Esophagus (tissue), 2 donors: ENCODE results near the gene TRIP13. TPM values are rescaled to one million over a fixed set of nuclear protein-coding genes. Genes with fewer than 3 reads are reported as not detected.

Source experiments
- H3K27ac ChIP-seq, 2 donors: one replicate each; pipeline ENCODE4 v1.5.1; 2013; ENCODE audit warnings: low read depth in 2 of 2, mild to moderate bottlenecking in 2 of 2, inconsistent platforms in 1 of 2, low read length in 1 of 2, moderate library complexity in 1 of 2
- H3K27me3 ChIP-seq, 2 donors: one replicate each; pipeline ENCODE4 v1.6.1; 2013; ENCODE audit warnings: low read length in 2 of 2, control low read depth in 1 of 2, mild to moderate bottlenecking in 1 of 2; ENCODE audit not compliant: insufficient read depth in 2 of 2, control insufficient read depth in 1 of 2
- H3K36me3 ChIP-seq, 2 donors: one replicate each; pipeline ENCODE4 v1.6.1; 2013; ENCODE audit warnings: low read length in 1 of 2; ENCODE audit not compliant: control insufficient read depth in 2 of 2, insufficient read depth in 2 of 2
- H3K4me1 ChIP-seq, 2 donors: one replicate each; pipeline ENCODE4 v1.6.1; 2013; ENCODE audit warnings: low read length in 1 of 2; ENCODE audit not compliant: control insufficient read depth in 2 of 2, insufficient read depth in 2 of 2
- H3K4me3 ChIP-seq, 2 donors: one replicate each; pipeline ENCODE4 v1.5.1; 2013; ENCODE audit warnings: low read length in 2 of 2, mild to moderate bottlenecking in 2 of 2, low read depth in 1 of 2, moderate library complexity in 1 of 2
- H3K9me3 ChIP-seq, 2 donors: one replicate each; pipeline ENCODE4 v1.6.1; 2013; ENCODE audit warnings: mild to moderate bottlenecking in 2 of 2, low read depth in 1 of 2, low read length in 1 of 2, moderate library complexity in 1 of 2; ENCODE audit not compliant: control insufficient read depth in 2 of 2, insufficient read depth in 1 of 2
- WGBS, 2 donors: extraction: QIAGEN DNeasy Blood & Tissue Kit; methylation state at CpG; one replicate each; pipeline ENCODE4 v1.1.7; 2013; 5-methylcytosine and 5-hydroxymethylcytosine counted together
- polyA plus RNA-seq, 2 donors: library from polyadenylated mRNA; stranded (reverse); fragments of 200-250 nt; gene quantifications; one replicate each; pipeline ENCODE4 v1.2.3, GENCODE V29; 2013
- donor health status: healthy with polysubstance abuse.
- donor health status: Bipolar disorder and iron deficiency.

TRIP13 gene
- polyA plus RNA-seq, 2 donors, result 4.3 to 6.6 TPM

DNA sequence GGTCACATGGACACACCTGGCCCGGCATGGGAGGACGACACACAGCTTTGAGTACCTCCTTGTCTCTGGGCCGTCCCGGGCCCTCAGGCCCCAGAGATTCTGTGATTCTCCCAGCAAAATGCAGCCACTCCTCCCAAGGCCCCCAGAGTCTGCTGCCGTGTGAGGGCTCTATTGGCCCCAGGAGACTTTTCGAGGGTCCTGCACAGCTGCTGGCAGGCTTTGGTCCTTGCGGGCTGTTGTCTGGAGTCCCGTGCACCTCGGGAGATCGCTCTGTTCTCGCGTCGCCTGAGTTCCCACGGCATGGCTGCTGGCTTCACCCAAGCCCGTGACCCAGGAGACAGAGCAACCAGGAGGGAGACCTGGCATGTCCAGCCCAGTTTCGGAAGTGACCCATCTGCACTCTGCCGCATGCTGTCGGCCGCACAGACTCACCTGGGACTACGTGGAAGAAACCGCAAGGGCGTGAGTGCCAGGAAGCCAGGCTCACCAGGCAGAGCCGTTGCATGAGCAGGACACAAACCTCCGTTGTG, 69.1 kb downstream of the TRIP13 start:
- Histone ChIP-seq H3K27me3 (no peaks in the 10 kb centered on the region), H3K27ac (no peak overlapping the region), H3K4me1 (peaks cover 4 to 11% of the 10 kb centered on the region in 2 donors), H3K9me3 (no peaks in the 10 kb centered on the region), H3K36me3 (no peaks in the 10 kb centered on the region), H3K4me3 (no peak overlapping the region)
- 91 to 93% methylated on average over 24 of the region's 24 CpGs for WGBS, 2 donors

GRCh38 chr5:962386-962785, 69.7 kb downstream of the TRIP13 start:
- H3K27me3 ChIP-seq, result no peaks in the 10 kb centered on the region
- H3K4me3 ChIP-seq, result no peak overlapping the region
- H3K4me1 ChIP-seq, result peaks cover under 1 to 8% of the 10 kb centered on the region in 2 donors
- WGBS, 2 donors, result 89 to 90% methylated on average over 15 of the region's 15 CpGs
- no peak overlapping the region for H3K27ac ChIP-seq
- no peaks in the 10 kb centered on the region for H3K9me3 ChIP-seq
- H3K36me3 ChIP-seq, result no peaks in the 10 kb centered on the region

- 88 to 93% methylated on average over 12 of the region's 12 CpGs for WGBS, 2 donors
- no peaks in the 10 kb centered on the region for H3K9me3 ChIP-seq
- H3K36me3 ChIP-seq, result no peaks in the 10 kb centered on the region
- H3K4me1 ChIP-seq, result peaks cover 0 to 5% of the 10 kb centered on the region in 2 donors
- no peaks in the 10 kb centered on the region for H3K27me3 ChIP-seq
- no peak overlapping the region for H3K4me3 ChIP-seq
- H3K27ac ChIP-seq, result peak overlapping the region in 1 of 2 donors; percentile 1
Observed at GRCh38 chr5:962801-963200, 70.1 kb downstream of the TRIP13 start.

DNA sequence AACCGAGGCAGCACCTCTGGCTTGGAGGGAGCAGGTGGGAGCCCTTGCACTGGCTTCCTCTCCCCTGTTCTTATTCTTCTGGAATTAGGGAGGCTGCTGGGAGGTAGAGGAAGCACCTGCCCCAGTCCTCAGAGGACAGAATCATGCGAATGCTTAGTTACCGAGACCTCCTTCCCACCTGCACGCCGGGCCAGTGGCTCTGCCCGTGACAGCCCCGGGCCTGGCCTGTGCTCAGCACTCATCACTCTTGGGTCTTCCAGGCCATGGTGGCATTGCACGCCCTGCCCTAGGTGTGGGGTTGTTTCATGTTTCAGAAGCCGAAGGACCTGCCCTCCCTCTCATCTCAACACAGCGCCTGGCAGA, 70.6 kb downstream of the TRIP13 start:
- H3K27ac ChIP-seq, result peak overlapping the region; percentile 24 to 27
- no peaks in the 10 kb centered on the region for H3K27me3 ChIP-seq
- H3K9me3 ChIP-seq, result no peaks in the 10 kb centered on the region
- 80 to 83% methylated on average over 10 of the region's 10 CpGs for WGBS, 2 donors
- peaks cover 0 to 5% of the 10 kb centered on the region in 2 donors for H3K4me1 ChIP-seq
- H3K36me3 ChIP-seq, result no peaks in the 10 kb centered on the region
- no peak overlapping the region for H3K4me3 ChIP-seq

DNA sequence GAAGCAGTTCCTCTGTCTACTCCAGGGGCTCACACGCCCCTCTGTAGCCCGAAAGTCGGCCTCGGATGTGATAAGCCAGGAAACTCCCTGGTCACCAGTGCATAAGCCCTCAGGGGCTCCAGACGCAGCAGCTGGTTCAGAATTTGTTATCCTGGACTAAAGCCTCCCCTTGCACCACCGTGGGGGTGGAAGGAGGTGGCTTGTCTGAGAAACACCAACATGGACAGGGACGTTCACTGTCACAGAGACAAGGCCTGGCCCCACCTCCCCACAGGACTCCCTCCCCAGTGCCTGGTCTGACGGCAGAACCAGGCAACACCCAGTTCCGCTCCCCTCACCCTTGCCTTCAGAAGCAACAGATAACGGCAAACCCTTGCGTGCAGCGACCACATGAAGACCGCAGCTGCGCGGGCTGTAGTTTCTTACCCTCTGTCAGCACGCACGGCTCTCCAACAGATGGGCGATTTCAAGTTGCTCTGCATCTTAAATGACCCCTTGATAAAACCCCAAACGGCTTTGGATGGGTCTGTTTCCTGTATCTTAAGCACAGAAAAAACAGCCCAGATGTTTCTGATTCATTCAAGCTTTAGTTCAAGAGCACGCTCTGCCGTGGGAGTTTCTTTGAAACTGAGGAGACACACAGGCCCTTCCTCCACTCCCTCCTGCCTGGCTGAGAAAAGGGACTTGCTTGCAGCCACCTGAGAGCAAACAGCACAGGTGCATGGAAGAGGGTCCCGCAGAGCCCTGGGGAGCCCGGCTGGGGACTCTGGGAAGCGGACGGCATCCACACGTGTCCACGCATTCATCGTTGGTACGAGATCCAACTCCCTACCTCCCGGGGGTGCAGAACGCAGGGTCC, 71.2 kb downstream of the TRIP13 start:
- H3K27me3 ChIP-seq, result no peaks in the 10 kb centered on the region
- H3K4me3 ChIP-seq, result no peak overlapping the region
- peak overlapping the region; percentile 27 to 48 for H3K27ac ChIP-seq
- no peaks in the 10 kb centered on the region for H3K36me3 ChIP-seq
- WGBS, 2 donors, result 67% methylated on average over 31 of the region's 31 CpGs
- no peaks in the 10 kb centered on the region for H3K9me3 ChIP-seq
- peaks cover 0 to 2% of the 10 kb centered on the region in 2 donors for H3K4me1 ChIP-seq

GRCh38 chr5:964821-965220, 72.1 kb downstream of the TRIP13 start:
- Histone ChIP-seq H3K9me3 (no peaks in the 10 kb centered on the region), H3K4me3 (no peak overlapping the region), H3K27me3 (no peaks in the 10 kb centered on the region), H3K4me1 (peaks cover 0 to 2% of the 10 kb centered on the region in 2 donors), H3K27ac (peak overlapping the region; percentile 6 to 48), H3K36me3 (no peaks in the 10 kb centered on the region)
- WGBS, 2 donors, result 84 to 86% methylated on average over 10 of the region's 10 CpGs

GRCh38 chr5:965604-966344, 73.1 kb downstream of the TRIP13 start:
- H3K4me3 ChIP-seq, result no peak overlapping the region
- no peak overlapping the region for H3K27ac ChIP-seq
- H3K27me3 ChIP-seq, result no peaks in the 10 kb centered on the region
- WGBS, 2 donors, result 76 to 84% methylated on average over 32 of the region's 32 CpGs
- H3K9me3 ChIP-seq, result no peaks in the 10 kb centered on the region
- no peaks in the 10 kb centered on the region for H3K36me3 ChIP-seq
- H3K4me1 ChIP-seq, result peaks cover 0 to 2% of the 10 kb centered on the region in 2 donors

GRCh38 chr5:966345-966710, 73.6 kb downstream of the TRIP13 start:
- no peaks in the 10 kb centered on the region for H3K9me3 ChIP-seq
- 76 to 80% methylated on average over 9 of the region's 9 CpGs for WGBS, 2 donors
- no peaks in the 10 kb centered on the region for H3K36me3 ChIP-seq
- H3K27me3 ChIP-seq, result no peaks in the 10 kb centered on the region
- H3K4me1 ChIP-seq, result peaks cover 0 to 2% of the 10 kb centered on the region in 2 donors
- H3K27ac ChIP-seq, result no peak overlapping the region
- H3K4me3 ChIP-seq, result no peak overlapping the region

GRCh38 chr5:966941-967340, 74.3 kb downstream of the TRIP13 start:
- Histone ChIP-seq H3K27me3 (no peaks in the 10 kb centered on the region), H3K27ac (no peak overlapping the region), H3K4me3 (no peak overlapping the region), H3K4me1 (peaks cover 0 to 2% of the 10 kb centered on the region in 2 donors), H3K9me3 (no peaks in the 10 kb centered on the region), H3K36me3 (no peaks in the 10 kb centered on the region)
- 77 to 80% methylated on average over 6 of the region's 6 CpGs for WGBS, 2 donors
